Measurements from ENCODE around the gene C6orf120.

- TF ChIP-seq EZH2 (IDR thresholded peaks at IDR 0.05; ENCODE audit: insufficient read depth, low read length) (no peak), CTCF (IDR thresholded peaks at IDR 0.05; ENCODE audit: insufficient read depth, low read depth, low read length) (no peak)
Observed at GRCh38 chr6:169741344-169741743, 39.4 kb downstream of the C6orf120 start.
